Measurements from ENCODE around the gene FGGY.

The FGGY gene

DNA sequence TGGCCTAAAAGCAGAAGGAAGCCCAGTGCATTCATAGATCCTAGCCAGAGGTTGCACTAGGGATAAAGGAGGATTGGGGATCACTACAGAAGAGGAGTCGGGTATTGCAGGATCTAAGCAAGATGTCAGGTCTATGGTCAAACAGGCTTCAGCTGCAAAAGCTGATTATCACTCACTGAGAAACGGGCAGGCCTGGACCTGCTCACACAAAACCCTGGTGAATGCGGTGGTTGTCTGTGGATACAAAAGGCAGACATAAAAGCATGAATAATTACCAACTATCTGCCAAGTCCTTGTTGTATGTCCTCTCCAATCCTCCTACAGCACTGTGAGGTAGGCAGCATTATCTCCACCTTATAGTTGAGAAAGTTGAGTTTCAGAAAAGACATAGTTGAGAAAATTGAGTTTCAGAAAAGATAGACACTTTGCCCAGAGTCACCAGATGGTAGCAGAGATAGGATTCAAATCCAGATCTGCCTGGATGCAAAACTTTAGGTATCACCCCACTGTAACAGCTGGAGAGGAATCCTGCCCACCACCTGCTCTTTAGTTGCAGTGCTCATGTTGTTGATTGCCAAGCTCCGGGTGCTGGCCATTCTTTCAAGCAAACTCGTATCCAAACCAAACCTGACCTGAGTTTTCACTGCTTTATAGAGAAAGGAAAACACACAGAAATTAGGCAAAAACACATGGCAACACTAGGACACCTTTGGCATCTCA, 468.3 kb downstream of the FGGY start:
- Histone ChIP-seq H3K4me3 (ENCODE audit: low read depth, low read length) (no peak overlapping the region), H3K36me3 (ENCODE audit: control insufficient read depth in 2 of 2, insufficient read depth in 1 of 2, low read length in 2 of 2) (no peaks in the 10 kb centered on the region), H3K4me1 (ENCODE audit: control insufficient read depth, insufficient read depth, low read length) (no peaks in the 10 kb centered on the region), H3K27ac (ENCODE audit: extremely low read depth, low read depth, low read length) (no peak overlapping the region), H3K9me3 (ENCODE audit: control insufficient read depth, insufficient read depth, low read depth, low read length) (no peaks in the 10 kb centered on the region)
- TF ChIP-seq ZNF571 (tag by site-specific recombination; IDR thresholded peaks at IDR 0.05) (no peak), ZNF621 (tag by site-specific recombination; IDR thresholded peaks at IDR 0.05) (no peak), ZNF629 (tag by site-specific recombination; IDR thresholded peaks at IDR 0.05) (no peak), SETDB1 (IDR thresholded peaks at IDR 0.05; ENCODE audit: insufficient read length, low read length) (no peak), ZNF777 (tag by site-specific recombination; IDR thresholded peaks at IDR 0.05; ENCODE audit: borderline replicate concordance) (no peak)
- TF ChIP-seq, protein P1, sequence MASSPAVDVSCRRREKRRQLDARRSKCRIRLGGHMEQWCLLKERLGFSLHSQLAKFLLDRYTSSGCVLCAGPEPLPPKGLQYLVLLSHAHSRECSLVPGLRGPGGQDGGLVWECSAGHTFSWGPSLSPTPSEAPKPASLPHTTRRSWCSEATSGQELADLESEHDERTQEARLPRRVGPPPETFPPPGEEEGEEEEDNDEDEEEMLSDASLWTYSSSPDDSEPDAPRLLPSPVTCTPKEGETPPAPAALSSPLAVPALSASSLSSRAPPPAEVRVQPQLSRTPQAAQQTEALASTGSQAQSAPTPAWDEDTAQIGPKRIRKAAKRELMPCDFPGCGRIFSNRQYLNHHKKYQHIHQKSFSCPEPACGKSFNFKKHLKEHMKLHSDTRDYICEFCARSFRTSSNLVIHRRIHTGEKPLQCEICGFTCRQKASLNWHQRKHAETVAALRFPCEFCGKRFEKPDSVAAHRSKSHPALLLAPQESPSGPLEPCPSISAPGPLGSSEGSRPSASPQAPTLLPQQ (tag by site-specific recombination; IDR thresholded peaks at IDR 0.05) = no peak
- TF ChIP-seq, protein P2, sequence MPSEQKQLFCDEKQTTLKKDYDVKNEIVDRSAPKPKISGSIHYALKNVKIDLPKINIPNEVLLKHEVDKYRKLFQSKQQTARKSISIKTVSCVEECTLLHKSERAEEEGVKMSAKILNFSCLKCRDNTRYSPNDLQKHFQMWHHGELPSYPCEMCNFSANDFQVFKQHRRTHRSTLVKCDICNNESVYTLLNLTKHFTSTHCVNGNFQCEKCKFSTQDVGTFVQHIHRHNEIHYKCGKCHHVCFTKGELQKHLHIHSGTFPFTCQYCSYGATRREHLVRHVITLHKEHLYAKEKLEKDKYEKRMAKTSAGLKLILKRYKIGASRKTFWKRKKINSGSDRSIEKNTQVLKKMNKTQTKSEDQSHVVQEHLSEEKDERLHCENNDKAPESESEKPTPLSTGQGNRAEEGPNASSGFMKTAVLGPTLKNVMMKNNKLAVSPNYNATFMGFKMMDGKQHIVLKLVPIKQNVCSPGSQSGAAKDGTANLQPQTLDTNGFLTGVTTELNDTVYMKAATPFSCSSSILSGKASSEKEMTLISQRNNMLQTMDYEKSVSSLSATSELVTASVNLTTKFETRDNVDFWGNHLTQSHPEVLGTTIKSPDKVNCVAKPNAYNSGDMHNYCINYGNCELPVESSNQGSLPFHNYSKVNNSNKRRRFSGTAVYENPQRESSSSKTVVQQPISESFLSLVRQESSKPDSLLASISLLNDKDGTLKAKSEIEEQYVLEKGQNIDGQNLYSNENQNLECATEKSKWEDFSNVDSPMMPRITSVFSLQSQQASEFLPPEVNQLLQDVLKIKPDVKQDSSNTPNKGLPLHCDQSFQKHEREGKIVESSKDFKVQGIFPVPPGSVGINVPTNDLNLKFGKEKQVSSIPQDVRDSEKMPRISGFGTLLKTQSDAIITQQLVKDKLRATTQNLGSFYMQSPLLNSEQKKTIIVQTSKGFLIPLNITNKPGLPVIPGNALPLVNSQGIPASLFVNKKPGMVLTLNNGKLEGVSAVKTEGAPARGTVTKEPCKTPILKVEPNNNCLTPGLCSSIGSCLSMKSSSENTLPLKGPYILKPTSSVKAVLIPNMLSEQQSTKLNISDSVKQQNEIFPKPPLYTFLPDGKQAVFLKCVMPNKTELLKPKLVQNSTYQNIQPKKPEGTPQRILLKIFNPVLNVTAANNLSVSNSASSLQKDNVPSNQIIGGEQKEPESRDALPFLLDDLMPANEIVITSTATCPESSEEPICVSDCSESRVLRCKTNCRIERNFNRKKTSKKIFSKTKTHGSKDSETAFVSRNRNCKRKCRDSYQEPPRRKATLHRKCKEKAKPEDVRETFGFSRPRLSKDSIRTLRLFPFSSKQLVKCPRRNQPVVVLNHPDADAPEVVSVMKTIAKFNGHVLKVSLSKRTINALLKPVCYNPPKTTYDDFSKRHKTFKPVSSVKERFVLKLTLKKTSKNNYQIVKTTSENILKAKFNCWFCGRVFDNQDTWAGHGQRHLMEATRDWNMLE (tag by site-specific recombination; conservative IDR thresholded peaks at IDR 0.05; ENCODE audit: low read depth) = no peak
- TF ChIP-seq, protein P3, sequence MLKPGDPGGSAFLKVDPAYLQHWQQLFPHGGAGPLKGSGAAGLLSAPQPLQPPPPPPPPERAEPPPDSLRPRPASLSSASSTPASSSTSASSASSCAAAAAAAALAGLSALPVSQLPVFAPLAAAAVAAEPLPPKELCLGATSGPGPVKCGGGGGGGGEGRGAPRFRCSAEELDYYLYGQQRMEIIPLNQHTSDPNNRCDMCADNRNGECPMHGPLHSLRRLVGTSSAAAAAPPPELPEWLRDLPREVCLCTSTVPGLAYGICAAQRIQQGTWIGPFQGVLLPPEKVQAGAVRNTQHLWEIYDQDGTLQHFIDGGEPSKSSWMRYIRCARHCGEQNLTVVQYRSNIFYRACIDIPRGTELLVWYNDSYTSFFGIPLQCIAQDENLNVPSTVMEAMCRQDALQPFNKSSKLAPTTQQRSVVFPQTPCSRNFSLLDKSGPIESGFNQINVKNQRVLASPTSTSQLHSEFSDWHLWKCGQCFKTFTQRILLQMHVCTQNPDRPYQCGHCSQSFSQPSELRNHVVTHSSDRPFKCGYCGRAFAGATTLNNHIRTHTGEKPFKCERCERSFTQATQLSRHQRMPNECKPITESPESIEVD (tag by site-specific recombination; IDR thresholded peaks at IDR 0.05) = no peak
- TF ChIP-seq, protein P4, sequence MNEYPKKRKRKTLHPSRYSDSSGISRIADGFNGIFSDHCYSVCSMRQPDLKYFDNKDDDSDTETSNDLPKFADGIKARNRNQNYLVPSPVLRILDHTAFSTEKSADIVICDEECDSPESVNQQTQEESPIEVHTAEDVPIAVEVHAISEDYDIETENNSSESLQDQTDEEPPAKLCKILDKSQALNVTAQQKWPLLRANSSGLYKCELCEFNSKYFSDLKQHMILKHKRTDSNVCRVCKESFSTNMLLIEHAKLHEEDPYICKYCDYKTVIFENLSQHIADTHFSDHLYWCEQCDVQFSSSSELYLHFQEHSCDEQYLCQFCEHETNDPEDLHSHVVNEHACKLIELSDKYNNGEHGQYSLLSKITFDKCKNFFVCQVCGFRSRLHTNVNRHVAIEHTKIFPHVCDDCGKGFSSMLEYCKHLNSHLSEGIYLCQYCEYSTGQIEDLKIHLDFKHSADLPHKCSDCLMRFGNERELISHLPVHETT (tag by site-specific recombination; IDR thresholded peaks at IDR 0.05) = no peak
- TF ChIP-seq, protein P5, sequence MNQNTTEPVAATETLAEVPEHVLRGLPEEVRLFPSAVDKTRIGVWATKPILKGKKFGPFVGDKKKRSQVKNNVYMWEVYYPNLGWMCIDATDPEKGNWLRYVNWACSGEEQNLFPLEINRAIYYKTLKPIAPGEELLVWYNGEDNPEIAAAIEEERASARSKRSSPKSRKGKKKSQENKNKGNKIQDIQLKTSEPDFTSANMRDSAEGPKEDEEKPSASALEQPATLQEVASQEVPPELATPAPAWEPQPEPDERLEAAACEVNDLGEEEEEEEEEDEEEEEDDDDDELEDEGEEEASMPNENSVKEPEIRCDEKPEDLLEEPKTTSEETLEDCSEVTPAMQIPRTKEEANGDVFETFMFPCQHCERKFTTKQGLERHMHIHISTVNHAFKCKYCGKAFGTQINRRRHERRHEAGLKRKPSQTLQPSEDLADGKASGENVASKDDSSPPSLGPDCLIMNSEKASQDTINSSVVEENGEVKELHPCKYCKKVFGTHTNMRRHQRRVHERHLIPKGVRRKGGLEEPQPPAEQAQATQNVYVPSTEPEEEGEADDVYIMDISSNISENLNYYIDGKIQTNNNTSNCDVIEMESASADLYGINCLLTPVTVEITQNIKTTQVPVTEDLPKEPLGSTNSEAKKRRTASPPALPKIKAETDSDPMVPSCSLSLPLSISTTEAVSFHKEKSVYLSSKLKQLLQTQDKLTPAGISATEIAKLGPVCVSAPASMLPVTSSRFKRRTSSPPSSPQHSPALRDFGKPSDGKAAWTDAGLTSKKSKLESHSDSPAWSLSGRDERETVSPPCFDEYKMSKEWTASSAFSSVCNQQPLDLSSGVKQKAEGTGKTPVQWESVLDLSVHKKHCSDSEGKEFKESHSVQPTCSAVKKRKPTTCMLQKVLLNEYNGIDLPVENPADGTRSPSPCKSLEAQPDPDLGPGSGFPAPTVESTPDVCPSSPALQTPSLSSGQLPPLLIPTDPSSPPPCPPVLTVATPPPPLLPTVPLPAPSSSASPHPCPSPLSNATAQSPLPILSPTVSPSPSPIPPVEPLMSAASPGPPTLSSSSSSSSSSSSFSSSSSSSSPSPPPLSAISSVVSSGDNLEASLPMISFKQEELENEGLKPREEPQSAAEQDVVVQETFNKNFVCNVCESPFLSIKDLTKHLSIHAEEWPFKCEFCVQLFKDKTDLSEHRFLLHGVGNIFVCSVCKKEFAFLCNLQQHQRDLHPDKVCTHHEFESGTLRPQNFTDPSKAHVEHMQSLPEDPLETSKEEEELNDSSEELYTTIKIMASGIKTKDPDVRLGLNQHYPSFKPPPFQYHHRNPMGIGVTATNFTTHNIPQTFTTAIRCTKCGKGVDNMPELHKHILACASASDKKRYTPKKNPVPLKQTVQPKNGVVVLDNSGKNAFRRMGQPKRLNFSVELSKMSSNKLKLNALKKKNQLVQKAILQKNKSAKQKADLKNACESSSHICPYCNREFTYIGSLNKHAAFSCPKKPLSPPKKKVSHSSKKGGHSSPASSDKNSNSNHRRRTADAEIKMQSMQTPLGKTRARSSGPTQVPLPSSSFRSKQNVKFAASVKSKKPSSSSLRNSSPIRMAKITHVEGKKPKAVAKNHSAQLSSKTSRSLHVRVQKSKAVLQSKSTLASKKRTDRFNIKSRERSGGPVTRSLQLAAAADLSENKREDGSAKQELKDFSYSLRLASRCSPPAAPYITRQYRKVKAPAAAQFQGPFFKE (tag by site-specific recombination; IDR thresholded peaks at IDR 0.05; ENCODE audit: borderline replicate concordance) = no peak
- ChIA-PET CTCF (interaction anchor here (0.6 to 1.1 kb wide), 3 partner anchors 10 to 301 kb away, joined by 3 read pairs; no protein-coding TSS in a partner anchor), POLR2A (no interaction called here)

Data from HEK293 (cell line).